ENCODE results near the gene BCAR3.

BCAR3 gene

GRCh38 chr1:93593854-93594602, 87.6 kb downstream of the BCAR3 start:
- DNase-seq = no peak

DNA sequence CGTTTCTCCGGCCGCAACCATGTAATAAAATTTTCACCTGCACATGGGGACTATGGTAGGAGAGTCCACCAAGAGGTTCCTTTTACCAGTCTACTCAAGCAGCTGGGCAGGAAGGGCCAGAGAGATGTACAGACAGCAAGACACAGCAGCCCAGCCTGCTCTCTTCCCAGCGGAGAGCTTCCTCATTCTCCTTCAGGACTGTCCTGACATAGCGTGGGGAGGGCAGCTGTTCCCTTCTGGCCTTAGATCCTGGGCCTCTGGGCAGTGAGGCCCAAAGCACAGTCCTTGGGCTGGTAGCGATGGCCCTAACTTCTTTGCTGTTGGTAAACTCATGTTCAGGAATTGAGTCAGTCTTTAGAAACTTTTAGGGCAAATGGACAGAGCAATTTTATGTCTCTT, 89.1 kb downstream of the BCAR3 start:
- DNase-seq = no peak

DNA sequence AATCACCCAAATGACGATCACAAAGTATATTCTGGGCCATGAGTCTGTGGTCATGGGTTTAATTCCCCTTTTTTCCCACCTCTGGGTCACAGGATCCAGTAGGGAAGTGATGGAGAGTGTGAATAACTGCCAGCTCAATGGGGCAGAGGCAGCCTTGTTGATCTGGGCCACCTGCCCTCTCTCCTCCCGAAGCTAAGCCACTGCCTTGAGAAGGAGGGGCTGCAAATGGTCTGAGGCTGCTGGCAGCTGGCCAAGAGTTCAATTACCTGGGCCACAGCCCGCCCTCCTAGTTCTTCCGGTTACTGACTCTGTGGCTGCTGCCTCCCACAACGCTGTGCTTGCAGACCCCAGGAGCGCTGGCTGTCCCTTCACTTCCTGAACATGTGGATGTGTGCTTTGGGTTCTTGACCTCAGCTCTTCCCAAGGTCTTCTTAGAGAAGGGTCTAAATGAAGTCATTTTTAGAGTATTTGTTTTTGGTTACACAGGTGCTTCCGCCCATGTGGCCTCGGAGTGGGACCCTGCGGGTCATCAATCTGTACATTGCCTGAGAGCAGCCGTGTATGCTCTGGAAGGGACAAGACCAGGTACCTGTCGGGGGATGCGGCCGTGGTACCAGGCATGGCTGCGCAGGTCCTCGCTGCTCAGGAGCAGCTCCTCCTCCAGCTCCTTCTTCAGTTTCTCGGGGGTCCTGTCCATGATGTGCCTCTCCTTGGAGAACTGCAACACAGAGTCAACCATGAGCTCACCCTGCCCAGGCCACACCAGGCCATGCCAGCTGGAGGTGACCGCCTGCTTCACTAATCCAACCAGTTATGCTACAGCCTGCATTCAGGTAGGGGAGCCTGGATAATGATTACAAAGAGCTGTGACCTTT, 89.7 kb downstream of the BCAR3 start:
- peak; percentile 97 for DNase-seq

GRCh38 chr1:93591291-93591675, 90.4 kb downstream of the BCAR3 start:
- peak; percentile 45 for DNase-seq

DNA sequence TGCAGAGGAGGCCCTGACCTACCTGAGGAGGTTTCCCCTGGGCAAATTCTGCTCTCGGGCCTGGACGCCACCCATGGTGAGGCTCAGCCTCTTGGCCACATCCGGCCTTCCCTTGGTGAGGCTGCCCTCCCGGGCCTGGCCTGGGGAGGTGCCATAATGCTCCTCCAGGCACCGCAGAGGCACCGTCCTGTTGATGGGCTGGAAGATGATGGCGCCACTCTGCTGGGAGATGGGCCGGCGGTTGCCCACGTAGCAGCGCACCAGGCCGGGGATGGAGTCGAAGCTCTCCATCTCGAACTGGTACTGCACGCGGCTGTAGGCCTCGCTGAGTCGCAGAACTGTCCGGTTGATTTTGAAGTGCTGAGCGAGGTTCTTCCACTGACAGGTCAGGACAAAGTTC, 92.7 kb downstream of the BCAR3 start:
- DNase-seq = no peak

DNA sequence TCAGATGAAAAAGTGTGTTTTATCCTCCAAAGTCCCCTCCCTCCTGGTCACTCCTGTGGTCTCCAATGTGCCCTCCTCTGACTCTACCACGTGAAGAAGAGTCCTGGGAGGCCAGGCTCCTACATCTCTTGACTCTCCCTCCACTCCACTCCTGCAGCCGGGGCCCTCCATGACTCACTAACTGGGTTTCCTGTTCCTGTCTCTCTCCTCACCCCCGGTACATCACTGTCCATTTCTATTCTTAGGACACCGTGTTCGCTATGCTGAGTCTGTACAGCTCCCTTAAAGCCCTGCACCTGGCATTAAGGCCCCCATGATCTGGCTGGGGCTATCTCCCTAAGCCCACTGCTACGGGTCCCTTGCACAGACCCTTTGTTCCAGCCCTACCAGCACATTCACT, 93.4 kb downstream of the BCAR3 start:
- no peak for DNase-seq

- no peak for DNase-seq
Measured at GRCh38 chr1:93587354-93587753, 94.3 kb downstream of the BCAR3 start.

GRCh38 chr1:93585059-93585966, 96.3 kb downstream of the BCAR3 start:
- no peak for DNase-seq

DNA sequence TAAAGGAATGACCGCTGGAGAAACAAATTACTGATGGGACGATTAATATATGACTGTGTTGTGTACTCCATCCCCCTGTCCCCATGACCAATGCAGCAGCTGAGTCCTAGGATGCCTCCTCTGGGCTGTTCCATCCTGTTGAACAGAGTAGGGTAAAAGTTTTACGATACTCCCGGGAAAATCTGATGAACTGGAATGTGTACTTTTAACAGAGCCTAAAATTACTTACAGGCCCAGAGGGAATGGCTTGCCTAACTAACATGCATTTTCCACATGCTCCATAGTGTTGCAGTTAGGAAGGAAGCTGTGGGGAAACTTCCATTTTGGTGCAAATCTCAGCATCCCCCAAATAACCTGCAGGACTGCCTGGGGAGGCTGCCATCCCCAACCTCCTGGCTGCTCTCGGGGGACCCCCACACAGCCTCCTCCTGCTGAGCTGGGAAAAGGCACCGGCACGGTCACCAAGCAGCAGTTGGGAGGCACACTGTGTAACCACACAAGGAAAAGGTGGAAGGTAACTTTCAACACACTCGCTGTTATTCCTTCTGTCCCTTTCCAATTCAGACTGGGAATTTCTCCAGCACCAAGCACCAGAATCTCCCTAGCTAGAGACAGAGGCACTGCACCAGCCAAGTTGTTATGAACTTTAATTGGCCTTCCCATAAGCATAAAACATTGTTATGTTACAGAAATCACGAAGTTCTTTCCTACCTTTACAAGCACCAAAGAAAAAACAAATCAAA, 97.2 kb downstream of the BCAR3 start:
- no peak for DNase-seq

DNA sequence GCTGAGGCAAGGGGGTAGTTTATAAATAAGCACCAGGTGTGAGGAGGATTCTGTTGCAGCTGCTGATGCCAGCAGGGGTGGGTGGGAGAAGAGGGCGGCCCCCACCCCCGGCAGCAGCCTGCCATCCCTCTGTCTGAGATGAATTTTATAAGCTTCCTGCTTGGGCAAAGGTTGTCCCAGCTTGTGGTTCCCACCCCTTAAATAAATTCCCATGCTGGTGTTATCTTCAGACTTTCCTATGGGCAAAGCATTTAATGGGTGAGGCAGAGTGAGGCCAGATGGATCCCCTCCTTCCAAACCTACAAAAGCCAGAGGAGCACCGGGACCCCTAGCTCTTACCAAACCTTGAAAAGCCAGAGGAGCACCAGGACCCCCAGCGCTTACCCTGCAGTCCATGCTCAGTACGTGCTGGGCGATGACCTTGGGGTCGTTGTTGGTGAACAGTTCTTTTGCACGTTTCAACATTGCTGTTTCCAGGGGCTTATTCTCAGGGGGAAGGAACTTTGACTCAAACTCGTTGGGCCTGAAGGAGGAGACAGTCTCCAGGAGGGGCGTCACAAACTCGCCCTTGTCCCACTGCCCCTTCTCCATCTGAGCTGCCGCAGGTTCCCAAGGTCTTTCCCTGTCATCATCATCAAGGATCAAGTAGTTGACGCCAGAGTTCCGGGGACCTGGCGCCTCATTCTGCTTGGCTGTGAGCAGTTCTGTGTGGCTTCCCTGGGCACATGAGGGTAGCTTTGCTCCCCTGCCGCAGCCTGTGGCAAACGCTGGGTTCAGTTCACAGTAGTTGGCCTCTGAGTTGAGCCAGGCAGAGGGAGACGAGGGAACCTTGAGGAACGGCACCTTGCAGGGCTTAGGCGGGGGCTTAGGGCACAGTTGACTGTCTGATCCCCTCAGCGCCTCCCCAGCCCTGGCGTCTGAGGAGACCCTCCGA, 99.5 kb downstream of the BCAR3 start:
- DNase-seq = no peak

- no peak for DNase-seq
Measured at GRCh38 chr1:93579891-93580290, 101.7 kb downstream of the BCAR3 start.

DNA sequence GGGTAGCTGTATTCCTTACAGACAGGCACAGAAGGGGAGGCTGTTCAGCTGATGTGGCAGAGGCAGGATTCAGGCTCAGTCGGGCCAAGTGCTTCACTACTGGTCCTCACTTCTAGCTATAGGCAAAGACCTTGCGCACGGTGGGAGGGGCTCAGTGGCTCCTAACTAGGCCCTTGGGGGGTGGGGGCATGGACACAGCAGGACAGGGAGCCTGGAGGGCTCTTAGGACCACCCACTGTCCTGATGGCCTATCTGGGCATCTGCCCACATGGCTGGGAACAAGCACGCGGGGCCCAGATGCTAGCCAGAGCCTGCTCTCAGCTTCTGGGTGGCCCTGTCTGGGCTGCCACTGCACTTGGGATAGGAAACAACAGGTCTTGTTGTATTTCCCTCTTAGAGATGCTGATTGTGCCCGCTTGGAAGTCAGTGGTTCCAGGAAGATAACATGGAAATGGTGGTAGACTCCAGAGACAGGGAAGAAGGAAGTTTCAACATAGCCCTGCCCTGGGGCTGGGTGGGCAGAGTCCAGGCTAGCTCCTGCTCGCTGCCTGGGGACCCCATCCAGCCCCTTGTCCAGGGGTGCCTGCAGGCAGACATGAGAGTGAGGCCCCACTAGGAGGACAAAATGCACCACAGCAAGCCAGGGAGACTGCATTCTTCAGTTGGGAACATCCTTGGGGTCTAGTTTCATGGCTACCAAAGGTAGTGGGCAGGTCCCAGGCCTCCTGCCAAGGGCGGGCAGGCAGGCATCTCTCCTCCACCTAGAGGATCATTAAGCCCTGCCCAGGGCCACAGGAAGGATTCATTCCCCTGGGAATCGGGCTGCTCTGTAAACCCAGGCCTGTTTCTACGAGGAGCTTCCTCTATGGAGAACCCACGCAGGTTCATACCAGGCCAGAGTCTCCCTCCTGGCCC, 102.5 kb downstream of the BCAR3 start:
- DNase-seq = no peak

GRCh38 chr1:93578433-93578830, 103.2 kb downstream of the BCAR3 start:
- no peak for DNase-seq

GRCh38 chr1:93577536-93578432, 103.9 kb downstream of the BCAR3 start:
- no peak for DNase-seq

DNA sequence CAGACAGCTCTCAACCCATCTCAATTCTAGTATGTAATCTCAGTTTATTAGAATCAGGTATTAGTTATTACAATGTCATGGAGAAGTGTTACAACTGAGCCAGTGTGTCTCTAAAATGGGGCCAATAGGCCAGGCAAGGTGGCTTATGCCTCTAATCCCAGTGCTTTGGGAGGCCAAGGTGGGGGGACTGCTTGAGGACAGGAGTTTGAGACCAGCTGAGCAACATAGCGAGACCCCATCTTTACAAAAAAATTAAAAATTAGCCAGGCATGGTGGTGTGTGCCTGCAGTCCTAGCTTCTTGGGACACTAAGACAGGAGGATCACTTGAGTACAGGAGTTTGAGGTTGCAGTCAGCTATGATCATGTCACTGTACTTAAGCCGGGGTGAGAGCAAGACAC, 104.9 kb downstream of the BCAR3 start:
- DNase-seq = no peak

DNA sequence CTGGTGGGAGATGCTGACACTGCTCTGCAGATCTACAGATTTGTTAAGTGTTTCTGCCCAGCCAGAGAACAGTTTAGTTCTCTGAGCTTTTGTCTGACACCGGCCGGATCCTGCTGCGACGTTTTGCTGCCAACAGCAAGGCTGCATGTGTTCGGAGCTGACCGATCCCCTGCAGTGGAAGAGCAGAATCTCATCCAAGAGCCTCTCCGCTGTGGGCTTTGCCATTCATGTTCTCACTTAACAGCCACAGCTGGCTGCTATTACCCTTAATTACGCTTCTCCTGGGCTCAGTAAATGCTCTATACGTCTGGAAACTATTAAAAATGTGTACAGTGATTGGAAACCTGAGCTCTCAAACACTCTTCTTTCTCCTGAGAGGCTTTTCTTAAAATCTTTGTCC, 105.3 kb downstream of the BCAR3 start:
- DNase-seq = peak; percentile 36

GRCh38 chr1:93575621-93576284, 105.9 kb downstream of the BCAR3 start:
- peak; percentile 80 for DNase-seq

DNA sequence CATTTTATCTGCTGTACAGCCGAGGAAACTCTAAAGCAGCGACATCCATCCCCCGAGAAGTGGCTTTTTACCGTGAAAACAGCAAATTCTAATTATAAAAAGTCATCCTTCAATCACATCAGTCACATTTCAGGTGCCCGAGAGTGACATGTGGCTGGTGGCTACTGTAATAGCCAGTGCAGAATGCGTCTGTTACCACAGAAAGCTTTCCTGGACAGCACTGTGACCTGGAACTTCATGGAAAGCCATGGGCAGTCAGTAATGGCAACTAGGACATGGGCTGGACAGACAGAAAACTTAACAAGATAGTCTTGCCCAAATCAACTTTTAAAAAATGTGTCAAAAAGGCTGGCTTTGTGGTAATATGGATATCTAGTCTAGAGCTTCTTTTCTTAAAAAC, 106.6 kb downstream of the BCAR3 start:
- DNase-seq = no peak

DNA sequence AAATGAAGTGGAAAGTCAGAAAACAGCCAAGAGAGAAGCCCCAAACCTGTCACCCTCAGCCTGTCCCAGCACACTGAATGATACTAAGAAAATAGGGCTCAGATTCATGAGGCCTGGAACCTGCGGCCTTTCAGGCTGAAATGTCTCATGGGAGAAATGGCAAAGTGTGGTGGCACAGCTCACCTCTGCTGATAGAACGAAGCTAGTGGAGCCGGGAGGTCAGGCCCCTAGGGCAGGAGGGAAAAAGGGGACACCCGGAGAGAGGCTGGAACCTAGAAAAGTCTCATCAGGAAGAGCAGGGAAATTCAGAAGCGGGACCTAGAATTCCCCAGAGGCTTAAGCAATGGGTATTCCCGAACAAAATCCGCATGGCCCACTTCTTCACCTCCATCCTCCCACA, 107.1 kb downstream of the BCAR3 start:
- DNase-seq = no peak

All from NCI-H1105 (cell line).